Fibroblast of skin of left biceps (primary cell): ENCODE measurements around the gene TOR1AIP2.
"Not testable (repeated sequence)": the region's sequence is repeated elsewhere in the genome, so short reads cannot be mapped to it uniquely, and the experiment has no call there.

Experiments
- DNase-seq, 2 experiments: peaks; one replicate each; pipeline ENCODE4 v3.0.0-alpha.2; 2013; ENCODE audit warnings: low read depth in 2 of 2

The TOR1AIP2 gene

DNA sequence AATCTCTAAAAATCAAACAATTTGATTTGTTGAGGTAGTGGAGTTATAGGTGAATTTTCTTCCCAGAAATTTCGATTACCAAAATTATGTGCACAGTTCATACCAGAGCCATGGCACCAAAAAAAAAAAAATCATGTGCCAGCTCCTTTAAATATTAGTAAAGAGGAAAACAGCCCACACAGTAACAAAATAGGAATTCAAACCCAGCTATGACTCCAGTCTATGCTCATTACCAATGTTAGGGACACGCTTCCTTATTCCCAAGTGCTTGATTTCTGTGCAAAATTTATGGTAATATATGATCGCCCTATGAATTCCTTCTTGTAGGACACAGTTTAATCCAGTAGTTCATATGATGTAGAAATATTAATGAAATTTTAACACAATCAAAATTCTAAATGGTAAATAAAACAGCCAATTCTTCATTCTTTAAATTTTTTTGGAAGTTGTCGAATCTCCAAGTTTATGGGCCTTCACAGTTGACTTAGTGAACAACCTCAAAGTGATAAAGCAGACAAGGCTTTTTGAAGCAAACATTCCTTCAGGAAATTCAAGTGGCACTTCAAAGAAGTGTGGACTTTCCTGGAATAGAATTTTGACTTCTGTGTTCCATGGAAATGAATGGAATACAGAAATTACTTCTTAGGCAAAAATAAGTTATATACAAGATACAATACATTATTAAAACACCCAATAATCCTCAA is 1.9 kb downstream of the TOR1AIP2 start:
- DNase-seq, result no peak

DNA sequence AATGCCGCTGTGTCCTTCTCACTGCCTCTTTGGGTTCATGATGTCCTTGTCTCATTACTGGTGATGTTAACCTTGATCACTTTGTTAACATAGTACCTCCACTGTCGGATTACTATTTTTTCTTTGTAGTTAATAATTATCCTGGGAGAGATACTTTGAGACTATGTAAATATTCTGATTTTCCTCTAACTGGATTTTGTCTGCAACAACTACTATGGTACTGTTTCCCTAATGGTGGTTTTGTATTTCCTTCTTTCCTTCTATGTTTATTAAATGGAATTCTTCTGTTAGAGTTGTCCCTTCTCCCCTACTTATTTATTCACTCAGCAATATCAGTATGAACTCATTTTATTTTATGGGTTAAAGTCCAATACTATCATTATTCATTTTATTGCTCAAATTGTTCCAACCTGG is 4.2 kb downstream of the TOR1AIP2 start:
- no peak for DNase-seq

DNA sequence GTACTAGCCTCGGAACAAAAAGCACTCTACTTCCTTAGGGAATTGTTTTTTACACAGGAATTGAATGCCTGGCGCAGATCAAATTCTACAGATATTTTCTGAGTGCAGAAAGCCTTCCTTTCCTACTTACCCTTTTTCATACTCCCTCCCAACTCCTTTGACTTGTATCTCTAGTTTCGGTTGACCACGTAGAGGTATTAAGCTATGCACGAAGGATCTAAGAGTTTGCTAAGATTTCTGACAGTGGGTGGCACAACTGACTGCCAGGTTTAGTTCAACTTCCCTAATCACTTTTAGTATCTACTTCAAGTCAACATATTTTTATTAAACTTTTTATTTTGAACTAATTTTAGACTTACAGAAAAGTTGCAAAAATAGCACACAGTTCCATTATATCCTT is 5.0 kb downstream of the TOR1AIP2 start:
- no peak for DNase-seq

DNA sequence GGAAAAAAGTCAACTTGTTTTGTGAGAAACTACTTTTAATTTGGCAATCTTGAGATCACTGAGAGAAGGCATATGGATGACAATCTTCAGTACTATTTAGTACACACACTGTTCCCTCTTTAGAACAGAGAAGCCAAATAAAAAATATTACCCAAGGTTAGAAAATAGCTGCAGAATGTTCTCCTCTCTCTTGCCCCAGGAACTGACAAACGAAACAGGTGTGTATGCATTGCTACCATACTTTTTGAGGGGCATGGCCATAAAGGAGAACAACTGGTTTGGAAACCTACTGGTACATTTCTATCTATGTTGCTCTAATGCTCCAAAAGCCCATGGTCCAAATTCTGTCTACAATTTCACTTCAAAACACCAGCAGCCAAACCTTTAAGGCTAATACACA is 5.7 kb downstream of the TOR1AIP2 start:
- no peak for DNase-seq

DNA sequence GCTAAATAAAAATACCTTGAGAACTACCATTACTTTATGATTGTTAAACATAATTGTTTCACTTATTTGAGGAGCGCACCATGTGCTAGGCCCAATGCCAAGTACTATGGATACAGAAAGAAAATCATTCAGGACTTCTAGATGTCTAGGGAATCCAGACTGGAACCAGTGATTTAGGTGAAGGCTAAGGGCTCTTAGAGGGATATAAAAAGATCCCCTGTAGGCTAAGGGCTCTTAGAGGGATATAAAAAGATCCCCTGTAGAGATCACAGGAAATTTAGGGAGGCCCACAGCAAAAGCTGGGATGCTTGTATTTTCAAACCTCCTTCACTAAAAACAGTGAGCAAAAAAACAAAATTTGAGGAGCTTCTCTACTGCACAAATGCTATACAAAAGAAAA is 6.7 kb downstream of the TOR1AIP2 start:
- no peak for DNase-seq

DNA sequence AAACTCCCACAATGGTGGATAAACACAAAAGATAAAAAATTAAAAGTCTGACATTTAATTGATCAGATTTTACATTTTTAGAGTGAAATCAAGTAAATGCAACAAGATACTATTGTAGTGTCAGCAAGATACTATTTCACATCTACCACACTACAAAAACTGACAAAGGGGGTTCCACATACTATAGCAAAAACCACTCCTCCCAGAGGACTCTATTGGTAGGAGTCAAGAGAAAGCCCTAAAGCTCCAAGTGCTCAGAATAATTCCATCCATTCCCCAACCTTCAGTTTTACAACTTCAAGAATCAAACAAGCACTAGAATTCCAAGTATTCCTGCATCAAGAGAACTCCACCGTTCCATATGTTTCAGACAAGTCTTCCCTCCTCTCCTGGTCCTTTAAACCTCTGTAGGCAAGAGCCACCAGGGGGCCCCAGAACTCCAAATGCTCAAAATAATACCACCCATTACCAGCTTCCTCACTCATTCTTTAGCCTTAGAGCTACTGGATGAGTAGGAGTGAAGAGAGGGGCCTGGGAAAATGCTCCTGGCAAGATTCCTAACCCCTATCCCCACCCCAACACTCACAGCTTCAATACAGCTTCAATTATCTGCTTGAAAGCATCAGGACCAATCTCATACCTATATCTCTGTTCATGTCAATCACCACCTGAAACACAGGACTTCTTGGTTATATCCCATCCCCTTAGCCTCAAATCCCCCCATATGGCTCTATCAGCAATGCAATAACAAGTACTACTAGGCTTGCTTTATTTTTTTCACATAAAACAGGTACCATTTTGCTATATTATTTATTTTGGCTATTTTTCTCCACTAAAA is 9.9 kb downstream of the TOR1AIP2 start:
- peak in 1 of 2 experiments; percentile 26 for DNase-seq

DNA sequence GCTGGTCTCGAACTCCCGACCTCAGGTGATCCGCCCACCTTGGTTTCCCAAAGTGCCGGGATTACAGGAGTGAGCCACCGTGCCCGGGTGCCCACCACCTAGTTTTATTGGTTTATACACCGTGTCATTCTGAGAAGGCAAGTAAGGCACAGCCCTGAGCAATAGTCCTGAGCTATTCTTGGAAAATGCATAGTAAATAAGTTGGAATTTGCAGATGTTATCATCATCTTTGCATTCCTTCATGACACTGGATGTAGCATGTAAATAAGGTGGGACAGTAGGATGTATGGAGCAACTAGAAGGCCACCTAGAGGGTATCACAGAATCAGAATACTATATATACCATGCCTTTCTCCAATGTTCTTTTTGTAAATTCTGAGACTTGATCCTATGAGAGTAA is 11.0 kb downstream of the TOR1AIP2 start:
- DNase-seq, result no peak

DNA sequence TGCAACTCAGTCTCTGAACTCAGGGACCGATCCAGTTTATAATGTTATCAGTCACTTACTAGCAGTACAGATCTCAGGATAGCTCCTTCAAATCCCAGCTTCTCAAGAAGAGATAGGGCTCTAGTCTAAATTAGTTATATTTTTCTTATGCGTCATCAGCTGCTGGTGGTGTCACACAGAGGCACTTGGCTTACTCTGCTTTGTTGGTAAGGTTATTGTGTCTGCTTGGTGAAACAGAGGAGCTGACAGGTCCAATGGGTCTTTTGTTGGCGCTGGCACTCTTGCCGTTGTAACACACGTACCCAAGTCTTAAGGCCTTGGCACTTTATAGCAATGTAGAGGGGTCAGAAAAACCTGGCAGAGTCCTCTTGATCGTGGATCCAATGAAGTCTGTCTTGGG is 12.2 kb downstream of the TOR1AIP2 start:
- DNase-seq, result no peak

DNA sequence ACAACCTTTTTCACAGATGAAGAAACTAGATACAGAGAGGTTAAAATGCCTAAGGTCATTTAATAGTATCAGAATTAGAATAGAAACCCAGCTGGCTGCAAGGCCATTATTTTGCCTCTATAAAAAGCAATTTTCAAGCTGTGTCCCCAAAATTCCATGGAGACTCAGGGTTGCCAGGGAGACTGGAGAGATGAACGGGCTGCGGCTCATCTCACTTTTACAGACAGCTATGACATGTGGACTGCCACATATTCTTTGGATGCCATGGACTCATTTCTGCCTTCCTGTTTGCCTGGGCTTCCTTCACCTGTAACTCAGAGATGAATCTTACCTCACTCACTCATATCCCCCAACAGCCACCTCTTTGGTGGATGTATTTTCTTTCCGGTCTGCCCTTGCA is 17.0 kb downstream of the TOR1AIP2 start:
- no peak for DNase-seq

DNA sequence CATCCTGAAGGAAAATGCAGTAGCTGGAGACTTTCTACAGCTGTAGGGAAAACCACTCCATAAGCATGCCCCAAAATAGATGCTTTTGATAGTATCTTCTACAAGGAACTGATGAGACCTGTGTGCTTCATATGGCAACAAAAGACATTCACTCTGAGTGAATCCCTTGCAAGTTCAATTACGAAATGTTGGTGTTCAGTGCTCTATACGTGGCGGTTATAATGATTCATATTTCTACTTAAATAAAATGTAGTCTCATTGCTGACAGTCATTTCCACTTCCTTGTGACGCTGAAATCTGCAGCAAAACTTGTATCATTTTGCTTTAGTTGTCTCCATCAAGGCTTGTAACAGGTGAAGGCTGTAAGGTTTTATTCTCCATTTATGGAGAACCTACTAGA is 20.6 kb downstream of the TOR1AIP2 start:
- DNase-seq, result no peak

DNA sequence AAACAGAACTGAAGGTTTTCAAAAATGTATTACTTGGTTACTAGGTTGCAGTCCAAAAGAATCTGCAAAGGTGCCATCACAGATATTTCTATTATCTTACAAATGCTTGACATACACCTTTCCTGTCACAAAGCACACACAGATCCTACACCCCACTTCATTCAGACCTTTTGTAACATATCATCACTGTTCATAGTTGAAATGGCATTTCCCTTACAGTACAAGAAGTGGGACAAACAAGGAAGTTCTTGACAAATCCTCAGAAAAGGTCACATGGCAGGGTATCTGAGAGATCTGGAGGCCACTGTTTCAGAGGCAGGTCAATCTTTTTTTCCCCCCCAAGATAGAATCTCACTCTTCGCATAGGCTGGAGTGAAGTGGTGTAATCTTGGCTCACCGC is 21.3 kb downstream of the TOR1AIP2 start:
- DNase-seq, result no peak

DNA sequence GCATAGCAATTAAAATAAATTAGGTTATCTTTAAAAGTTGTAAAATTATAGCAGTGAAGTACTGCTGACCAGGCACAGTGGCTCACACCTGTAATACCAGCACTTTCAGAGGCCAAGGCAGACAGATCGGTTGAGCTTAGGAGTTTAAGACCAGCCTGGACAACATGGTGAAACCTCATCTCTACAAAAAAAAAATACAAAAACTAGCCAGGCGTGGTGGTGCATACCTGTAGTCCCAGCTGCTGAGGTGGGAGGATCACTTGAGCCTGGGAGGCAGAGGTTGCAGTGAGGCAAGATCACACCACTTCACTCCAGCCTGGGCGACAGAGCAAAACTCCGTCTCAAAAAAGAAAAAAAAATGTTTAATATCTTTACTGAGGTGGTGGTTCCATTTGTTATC is 21.8 kb downstream of the TOR1AIP2 start:
- not testable (repeated sequence) for DNase-seq

DNA sequence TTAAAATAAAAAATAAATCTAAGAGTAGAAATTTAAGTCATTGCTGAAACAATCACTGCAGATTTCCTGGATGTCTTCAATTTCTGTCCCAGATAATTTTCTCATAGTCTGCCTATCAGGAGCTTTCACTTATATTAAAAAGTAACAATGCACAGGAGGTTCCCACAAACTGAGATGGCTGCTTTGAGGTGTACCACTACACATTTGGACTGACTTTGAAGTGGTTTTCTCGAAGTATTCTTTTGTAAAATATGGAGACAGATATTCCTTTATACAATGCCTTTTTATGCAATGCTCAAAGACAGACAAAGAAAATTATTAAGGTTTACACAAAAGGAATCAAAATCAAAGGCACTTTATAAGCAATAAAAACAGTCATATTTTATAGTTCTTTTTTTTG is 24.5 kb downstream of the TOR1AIP2 start:
- no peak for DNase-seq

DNA sequence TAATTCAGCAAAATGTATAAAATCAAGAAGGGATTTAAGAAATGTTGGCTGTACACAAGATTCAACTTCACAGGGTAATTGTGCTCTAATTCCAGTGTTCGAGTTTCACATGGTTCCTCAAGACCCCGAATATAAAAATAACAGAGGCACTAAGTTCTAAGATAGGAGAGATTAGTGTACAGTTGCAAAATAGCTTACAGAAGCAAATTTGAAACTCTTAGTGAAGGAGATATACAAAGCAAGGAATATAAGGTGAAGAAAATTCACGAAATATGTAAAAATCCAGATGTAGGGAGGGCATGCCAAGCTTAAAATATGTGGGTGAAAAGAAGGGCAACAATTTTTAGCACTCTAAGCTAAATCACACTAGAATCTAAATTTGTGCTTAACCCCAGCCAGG is 29.4 kb downstream of the TOR1AIP2 start:
- no peak for DNase-seq

DNA sequence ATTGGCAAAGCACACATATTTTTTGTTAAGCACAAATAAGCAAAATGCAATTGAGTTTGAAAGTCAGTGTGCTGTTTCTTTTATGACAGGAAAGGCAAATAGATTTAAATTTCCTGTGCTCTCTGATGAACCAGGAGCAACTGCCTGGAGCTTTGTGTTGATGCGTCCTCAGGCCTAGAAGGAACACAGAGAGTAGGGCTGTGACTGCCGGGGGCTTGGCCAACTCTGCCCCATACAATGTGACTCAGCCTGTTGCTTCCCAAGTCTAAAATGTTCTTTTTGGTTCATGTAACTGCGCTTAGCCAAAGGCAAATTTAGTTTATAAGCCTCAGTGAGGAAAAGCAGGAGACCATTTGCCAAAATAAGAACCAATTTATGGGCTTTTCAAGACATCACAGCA is 37.5 kb downstream of the TOR1AIP2 start:
- no peak for DNase-seq

DNA sequence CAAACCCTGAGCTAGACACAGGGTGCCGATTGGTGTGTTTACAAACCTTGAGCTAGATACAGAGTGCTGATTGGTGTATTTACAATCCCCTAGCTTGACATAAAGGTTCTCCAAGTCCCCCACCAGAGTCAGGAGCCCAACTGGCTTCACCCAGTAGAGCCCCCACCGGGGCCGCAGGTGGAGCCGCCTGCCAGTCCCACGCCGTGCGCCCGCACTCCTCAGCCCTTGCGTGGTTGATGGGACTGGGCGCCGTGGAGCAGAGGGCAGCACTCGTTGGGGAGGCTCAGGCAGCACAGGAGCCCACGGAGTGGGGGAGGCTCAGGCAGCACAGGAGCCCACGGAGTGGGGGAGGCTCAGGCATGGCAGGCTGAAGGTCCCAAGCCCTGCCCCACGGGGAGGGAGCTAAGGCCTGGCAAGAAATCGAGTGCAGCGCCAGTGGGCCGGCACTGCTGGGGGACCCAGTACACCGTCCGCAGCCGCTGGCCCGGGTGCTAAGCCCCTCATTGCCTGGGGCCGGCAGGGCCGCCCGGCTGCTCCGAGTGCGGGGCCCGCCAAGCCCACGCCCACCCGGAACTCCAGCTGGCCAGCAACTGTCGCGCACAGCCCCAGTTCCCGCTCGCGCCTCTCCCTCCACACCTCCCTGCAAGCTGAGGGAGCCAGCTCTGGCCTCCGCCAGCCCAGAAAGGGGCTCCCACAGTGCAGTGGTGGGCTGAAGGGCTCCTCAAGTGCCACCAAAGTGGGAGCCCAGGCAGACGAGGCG is 40.7 kb downstream of the TOR1AIP2 start:
- not testable (repeated sequence) for DNase-seq

DNA sequence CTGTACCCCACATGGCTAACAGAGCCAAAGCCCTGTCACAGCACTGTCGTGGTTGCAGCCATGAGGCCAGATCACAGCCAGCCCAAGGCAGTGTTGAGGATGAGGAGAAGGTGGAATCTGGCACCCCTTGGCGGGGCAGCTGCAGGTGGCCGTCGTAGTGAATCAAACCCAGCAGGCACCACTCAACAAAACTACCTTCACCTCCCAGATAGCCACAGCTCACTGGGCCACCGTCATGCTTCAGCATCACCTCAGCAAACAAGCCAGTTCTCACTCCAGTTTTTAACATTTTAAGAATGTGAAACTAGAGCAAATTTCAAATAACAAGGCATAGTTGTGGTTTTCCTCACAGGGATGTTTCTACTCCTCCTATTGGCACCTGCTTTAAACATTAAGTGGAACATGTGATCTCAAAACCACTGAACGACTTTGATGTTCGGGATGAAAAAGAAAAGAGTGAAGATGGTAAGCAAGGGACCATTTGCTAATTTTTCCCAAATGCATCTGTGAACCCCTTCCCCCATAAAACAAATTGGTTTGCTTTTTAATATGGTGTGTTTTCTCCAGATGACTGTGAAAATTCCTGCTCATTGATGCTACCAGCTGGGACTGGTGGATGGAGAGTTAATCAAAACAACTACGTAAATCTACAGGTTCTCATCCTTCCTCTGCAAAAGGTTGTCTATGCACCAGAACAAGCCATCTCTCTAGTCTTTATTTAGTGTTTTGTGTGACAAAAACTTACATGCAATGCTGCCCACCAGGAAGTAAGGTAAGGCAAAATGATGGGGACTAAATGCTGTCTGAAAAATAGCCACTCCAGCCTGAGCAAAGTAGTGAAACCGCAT is 45.5 kb downstream of the TOR1AIP2 start:
- DNase-seq, result no peak

DNA sequence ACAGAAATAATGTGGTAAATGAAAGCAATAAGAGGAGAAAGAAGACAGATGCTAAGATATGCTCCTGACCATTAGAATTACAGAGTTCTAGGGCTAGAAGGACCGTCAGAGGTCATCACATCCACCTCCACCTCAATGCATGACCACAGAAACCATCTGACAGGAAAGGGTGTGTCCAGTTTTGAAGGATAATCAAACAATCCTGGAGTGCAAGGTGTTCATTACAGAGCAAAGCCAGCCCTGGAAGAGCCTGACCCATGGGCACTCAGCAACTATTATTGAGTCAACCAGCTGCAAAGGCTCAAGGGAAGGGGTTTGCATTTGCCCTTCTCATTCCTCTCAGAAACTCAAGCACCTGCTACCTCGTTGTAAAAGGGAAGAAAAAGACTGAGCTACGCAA is 46.4 kb downstream of the TOR1AIP2 start:
- no peak for DNase-seq

DNA sequence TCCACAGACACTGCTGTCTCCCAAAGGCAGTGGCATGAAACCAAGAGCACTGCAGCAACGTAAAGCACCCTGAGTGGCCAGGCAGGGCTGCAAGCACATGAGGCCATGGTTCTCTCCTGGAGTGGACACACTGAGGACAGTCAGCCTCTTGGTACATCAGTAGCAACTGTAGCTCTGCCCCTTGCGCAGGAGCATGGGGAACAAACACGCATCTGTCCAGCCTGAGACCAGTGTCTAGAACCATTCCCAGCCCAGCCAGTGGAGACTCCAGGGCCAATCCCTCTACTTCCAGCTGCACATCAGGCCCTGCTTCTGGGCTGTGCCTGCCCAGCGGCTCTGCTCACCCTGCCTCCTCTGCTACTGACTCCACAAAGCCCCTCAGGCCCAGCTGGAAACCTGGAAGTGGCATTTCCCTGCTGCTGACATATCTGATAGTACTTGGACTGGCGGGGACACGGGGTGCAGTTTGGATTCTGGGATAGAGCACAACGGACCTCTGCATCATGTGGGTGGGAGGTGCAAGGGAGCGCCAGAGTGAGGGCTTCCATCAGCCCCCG is 49.0 kb downstream of the TOR1AIP2 start:
- DNase-seq, result no peak

DNA sequence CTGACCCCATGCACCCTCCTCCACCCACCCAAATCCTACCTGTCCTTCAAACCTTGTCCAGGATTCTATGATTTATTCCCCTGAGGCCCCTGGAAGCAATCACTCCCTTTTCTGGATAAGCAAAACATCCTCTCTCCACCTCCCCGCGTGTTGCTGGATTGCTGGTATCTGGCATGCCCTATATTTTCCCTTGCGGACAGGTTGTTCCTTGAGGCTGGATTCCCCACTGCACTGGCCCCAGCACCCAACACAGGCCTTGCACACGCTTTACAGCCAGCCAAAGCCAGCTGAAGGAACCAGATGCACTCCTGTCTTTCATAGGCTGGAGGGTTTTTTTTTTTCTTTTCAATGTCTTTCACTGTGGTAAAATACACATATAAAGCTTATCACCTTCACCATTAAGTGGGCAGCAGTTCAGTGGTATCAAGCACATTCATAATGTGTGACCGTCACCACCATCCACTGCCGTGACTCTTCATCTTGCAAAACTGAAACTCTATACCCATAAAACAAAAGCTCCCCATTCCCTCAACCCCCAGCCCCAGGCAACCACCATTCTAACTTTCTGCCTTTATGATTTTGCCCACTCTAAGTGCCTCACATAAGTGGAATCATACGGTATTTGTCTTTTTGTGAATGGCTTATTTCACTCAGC is 50.9 kb downstream of the TOR1AIP2 start:
- DNase-seq, result no peak
